HG02610 (cell line): ENCODE measurements around the gene PCDHGA5.
"Not testable (repeated sequence)": the region's sequence is repeated elsewhere in the genome, so short reads cannot be mapped to it uniquely, and the experiment has no call there.

Source experiments
- ATAC-seq: cut with Tn5 transposase; IDR thresholded peaks from one replicate; pipeline ENCODE4 v1.9.1; 2021; ENCODE audit warnings: mild to moderate bottlenecking, moderate library complexity; ENCODE audit not compliant: unreplicated experiment

PCDHGA5 gene

GRCh38 chr5:141349917-141350619, 13.9 kb upstream of the PCDHGA5 start, which contains the start of gene PCDHGB1:
Gene PCDHGB1, plus strand, starts transcription at chr5:141350099. Its CDS starts 162 bp downstream, at chr5:141350261.
- peak; percentile 41 for ATAC-seq

- no peak for ATAC-seq
These were observed 12.4 kb upstream of the PCDHGA5 start for GRCh38 chr5:141351591-141351990.

- no peak for ATAC-seq
These were observed 9.0 kb upstream of the PCDHGA5 start, which contains the start of gene PCDHGA4 for GRCh38 chr5:141354900-141355469. Gene PCDHGA4, plus strand, starts transcription at chr5:141355021. Its CDS starts 87 bp downstream, at chr5:141355108.

GRCh38 chr5:141355641-141356040, 8.3 kb upstream of the PCDHGA5 start:
- no peak for ATAC-seq

GRCh38 chr5:141356133-141356532, 7.8 kb upstream of the PCDHGA5 start:
- ATAC-seq = no peak

- no peak for ATAC-seq
These were observed 7.0 kb upstream of the PCDHGA5 start for GRCh38 chr5:141356950-141357349.

GRCh38 chr5:141359790-141360426, 4.1 kb upstream of the PCDHGA5 start, which contains the start of gene PCDHGB2:
Gene PCDHGB2, plus strand, starts transcription at chr5:141359994. Its CDS starts 142 bp downstream, at chr5:141360136.
- peak; percentile 79 for ATAC-seq

GRCh38 chr5:141360685-141361084, 3.3 kb upstream of the PCDHGA5 start:
- no peak for ATAC-seq

- ATAC-seq = no peak
These were observed 1.2 kb upstream of the PCDHGA5 start for GRCh38 chr5:141362719-141363118.

- ATAC-seq = no peak
These were observed 2.3 kb downstream of the PCDHGA5 start for GRCh38 chr5:141366016-141366896.

GRCh38 chr5:141369994-141370848, 6.3 kb downstream of the PCDHGA5 start, which contains the start of gene PCDHGB3:
Gene PCDHGB3, plus strand, starts transcription at chr5:141370242. Its CDS starts 153 bp downstream, at chr5:141370395.
- ATAC-seq = peak; percentile 65

GRCh38 chr5:141371572-141372475, 7.9 kb downstream of the PCDHGA5 start:
- ATAC-seq = no peak

GRCh38 chr5:141373673-141374317, 9.8 kb downstream of the PCDHGA5 start, which contains the start of gene PCDHGA6:
Gene PCDHGA6, plus strand, starts transcription at chr5:141373891. Its CDS starts 193 bp downstream, at chr5:141374084.
- no peak for ATAC-seq

- no peak for ATAC-seq
These were observed 10.7 kb downstream of the PCDHGA5 start for GRCh38 chr5:141374627-141375026.

GRCh38 chr5:141375444-141376155, 11.6 kb downstream of the PCDHGA5 start:
- not testable (repeated sequence) for ATAC-seq

- no peak for ATAC-seq
These were observed 18.7 kb downstream of the PCDHGA5 start, which contains the start of gene PCDHGA7 for GRCh38 chr5:141382469-141383294. Gene PCDHGA7, plus strand, starts transcription at chr5:141382742. Its CDS starts 158 bp downstream, at chr5:141382900.
